HL-60 (cell line): Measurements from ENCODE around the gene RSRP1.

Source experiments
- CTCF ChIP-seq: IDR thresholded peaks from one replicate; pipeline ENCODE4 v1.5.1; 2011; ENCODE audit warnings: low read length, control low read depth, inconsistent platforms; ENCODE audit not compliant: insufficient read depth
- REST ChIP-seq: IDR thresholded peaks from 2 replicates; pipeline ENCODE4 v1.6.1; 2012; ENCODE audit warnings: low read depth; ENCODE audit not compliant: insufficient replicate concordance
- SPI1 ChIP-seq: IDR thresholded peaks from 2 replicates; pipeline ENCODE4 v1.6.1; 2012; ENCODE audit warnings: low read depth, mild to moderate bottlenecking, borderline replicate concordance

- TF ChIP-seq CTCF = no peak
- TF ChIP-seq SPI1 = no peak
- no peak for TF ChIP-seq REST
These were observed 1.2 kb downstream of the RSRP1 start for GRCh38 chr1:25245809-25246599.
